Mucosa of gallbladder (tissue), 1 donor: ENCODE results near the gene TBC1D5. TPM values are rescaled to one million over a fixed set of nuclear protein-coding genes. Genes with fewer than 3 reads are reported as not detected.
"Not testable (repeated sequence)": the region's sequence is repeated elsewhere in the genome, so short reads cannot be mapped to it uniquely, and the experiment has no call there.

ENCODE experiments used
- DNase-seq: peaks from one replicate; pipeline ENCODE4 v3.0.0-alpha.2; 2020; ENCODE audit warnings: low spot score
- total RNA-seq: library from RNA; stranded (reverse); gene quantifications from one replicate; pipeline ENCODE4 v1.2.1, GENCODE V29; 2021
- donor health status: DM: no; HTN: no; CAD: no.

The TBC1D5 gene
- total RNA-seq, 1 donor from 2014 or later = 60.0 TPM

DNA sequence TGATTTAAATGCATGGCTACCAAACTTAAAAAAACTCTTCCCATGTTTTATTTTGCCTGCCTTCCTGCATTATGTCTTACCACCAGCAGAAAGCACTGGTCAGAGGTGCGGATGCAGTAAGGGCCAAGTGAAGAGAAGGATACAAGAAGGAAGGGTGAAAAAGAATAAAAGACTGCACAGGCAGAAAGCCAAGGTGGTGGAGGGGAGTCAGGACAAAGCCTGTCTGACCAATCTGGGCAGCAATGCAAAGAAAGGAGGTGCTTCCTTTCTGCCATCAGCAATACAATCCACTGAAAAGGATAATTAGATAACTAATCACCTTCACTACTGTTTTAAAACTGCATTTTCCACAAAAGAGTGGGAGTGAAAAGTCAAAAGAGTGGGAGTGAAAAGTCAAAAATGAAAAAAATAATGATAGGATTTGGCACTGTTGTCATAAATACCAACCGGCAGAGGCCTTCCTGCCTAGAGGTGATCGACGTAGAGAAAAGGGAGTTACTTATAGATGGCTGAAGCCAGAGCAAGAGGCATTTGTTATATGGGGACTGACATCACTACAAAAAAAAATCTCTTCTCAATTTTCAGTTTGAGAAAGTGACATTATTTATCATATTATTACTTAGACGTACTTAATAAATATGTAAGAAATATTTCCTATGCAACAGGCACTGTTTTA, 385.3 kb downstream of the TBC1D5 start:
- DNase-seq = no peak

DNA sequence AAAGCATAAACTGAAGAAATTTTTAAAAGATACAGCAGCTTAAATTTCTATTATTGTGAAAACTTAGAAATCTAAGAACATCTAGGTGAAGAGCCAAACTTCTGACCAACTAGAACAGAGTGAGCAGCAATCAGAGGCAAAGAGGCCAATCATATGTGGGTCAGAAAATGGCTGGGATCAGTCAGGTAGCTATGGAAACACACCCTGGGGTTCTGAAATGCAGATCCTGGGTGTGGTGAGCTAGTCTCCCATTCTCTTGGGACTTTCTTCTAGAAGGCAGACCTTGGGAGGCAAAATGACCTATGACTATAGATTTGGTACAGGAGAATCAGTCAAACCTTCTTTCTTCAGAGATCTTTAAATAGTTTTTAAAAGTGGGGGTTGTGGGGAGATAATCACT, 385.8 kb downstream of the TBC1D5 start:
- DNase-seq = no peak

DNA sequence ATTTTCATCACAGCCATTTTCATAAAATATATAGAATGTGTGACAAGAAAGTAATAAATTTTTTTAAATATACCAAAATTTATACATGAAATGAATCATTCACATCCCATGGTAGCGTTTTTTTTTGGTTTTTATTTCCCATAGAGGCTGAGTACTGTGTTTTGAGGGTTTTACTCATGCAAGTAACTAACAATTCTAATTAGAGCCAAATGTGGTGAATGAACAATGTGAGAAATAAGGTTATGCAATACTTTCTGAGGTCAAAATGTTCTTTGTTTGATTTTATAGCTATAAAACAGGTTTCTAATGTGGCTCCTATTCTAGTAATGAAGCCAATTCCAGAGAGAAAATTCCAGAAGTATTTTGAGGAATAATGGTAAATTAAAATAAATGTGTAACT, 386.8 kb downstream of the TBC1D5 start:
- no peak for DNase-seq

DNA sequence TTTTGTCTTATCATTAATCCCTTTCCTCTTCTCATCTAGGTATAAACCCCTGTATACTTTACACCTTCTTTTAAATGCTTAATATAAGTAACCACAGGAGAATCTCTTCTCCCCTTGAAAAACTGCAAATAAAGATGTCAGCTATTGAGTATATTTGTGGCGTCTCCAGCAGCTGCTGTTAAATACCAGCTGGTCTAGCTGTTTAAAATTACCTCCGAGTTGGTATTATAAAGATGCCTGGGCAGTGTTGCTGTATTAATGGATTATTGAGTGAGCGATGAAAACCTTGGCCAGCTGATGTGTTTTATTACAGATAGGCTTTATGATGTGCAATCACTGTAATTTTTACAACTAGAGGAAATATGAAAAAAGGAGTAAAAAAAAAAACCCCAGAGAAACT, 388.1 kb downstream of the TBC1D5 start:
- DNase-seq = no peak

DNA sequence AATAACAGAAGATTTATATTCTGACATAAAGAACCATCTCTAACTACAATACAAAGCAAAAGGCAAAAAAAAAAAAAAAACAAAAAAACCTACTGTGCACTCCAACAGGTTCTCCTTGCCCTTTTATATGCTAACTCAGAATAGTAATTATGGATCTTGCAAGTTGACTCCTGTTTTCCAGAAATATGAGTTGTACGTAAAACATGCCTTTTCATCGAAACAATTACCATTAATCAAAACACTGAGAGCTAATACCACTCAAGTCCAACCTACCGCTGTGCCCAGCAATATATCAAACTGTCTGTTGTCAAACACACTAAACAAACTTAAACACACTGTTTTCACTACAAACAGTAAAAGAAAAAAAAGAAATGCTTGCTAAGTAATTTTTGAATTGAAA, 389.8 kb downstream of the TBC1D5 start:
- no peak for DNase-seq

DNA sequence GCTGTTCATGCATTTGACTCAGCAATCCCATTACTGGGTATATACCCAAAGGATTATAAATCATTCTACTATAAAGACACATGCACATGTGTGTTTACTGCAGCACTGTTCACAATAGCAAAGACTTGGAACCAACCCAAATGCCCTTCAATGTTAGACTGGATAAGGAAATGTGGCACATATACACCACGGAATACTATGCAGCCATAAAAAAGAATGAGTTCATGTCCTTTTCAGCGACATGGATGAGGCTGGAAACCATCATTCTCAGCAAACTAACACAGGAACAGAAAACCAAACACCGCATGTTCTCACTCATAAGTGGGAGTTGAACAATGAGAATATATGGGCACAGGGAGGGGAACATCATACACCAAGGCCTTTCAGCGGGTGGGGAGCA, 391.2 kb downstream of the TBC1D5 start:
- DNase-seq = not testable (repeated sequence)

DNA sequence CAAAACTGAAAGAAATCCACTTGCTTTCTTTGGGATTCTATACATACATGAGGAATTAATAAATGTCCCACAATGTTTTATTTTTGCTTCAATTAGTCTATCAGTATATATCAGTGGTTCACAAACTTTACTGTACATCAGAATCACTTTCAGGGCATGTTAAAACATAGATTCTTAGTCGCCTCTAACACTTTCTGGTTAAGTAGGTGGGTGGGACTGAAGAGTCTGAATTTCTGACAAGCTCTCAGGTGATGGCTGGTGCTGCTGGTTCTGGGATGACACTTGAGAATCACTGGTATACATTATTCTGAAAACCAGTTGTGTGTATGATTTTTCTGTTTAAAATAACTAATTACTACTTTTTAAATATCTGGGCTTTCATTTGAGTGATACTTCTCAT, 393.3 kb downstream of the TBC1D5 start:
- no peak for DNase-seq

DNA sequence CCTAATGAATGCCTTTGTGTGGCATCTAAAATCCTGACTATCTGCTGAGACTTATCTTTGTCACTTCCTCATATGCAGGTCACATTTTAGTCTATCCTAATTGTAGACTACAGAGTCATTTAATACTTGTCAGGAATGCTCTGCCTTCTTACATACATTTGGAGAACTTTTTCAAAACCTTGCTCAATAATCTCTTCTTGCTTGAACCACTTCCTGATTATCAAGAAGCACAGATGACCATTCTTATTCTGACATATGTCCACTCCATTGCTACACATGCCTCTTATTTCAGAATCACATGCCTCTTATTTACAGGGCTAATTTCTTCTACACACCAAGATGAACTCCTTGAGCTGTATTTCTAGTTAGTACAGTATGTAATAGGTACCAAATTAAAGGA, 400.3 kb downstream of the TBC1D5 start:
- DNase-seq = no peak

DNA sequence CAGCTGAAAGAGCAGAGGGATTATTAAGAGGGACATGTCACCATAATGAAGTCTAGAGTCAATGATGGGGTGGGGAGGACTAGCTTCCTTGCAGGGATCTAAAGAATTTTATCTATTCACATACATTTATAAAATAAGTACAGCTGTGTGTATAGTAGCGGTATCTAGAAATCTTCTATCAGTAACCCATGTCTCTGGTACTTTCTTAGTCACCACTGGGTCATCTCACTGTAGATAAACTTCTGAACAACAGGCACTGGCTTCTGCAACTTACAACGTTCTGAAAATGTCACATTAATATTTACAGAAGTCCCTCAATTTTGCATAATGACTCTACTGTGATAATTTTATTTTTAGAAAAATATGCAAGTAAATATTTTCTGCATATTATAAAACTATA, 401.7 kb downstream of the TBC1D5 start:
- DNase-seq = no peak

DNA sequence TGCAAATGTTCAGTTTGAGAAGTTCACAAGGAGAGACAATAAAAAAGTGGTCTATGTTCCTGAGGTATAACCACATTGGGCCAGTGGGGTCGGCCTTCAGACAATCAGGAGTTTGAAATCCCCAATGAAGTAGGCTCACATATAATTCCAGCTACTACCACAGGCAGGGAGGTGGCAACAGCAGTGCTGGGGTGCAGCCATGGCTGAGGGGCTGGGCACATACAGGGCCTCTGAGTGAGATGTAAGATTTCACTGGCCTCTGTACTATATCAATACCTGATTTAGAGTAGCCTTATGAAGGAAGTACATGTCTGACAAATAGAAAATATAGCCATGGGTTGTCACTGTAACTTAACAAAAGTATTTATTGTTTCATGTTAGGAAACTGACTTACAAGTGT, 402.2 kb downstream of the TBC1D5 start:
- DNase-seq = no peak

DNA sequence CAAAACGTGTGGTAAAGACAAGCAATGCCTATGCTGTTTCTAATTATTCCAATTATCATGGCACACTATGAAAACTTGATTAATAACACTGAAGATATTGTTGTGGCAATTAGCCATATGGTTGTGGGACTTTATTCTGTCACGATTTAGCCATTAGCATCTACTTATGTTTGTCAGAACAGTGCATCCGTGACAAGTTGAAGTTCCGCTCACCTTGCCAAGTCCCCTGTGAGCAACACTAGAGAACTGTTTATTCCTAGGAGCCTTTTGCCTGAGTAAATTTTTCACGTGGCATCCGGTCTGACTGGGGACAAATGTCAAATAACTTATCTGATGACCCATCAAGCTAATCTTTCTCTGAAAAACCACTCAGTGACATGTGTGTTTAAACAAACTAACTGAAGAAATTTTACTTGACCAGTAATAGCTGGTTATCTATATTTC, 403.3 kb downstream of the TBC1D5 start:
- no peak for DNase-seq

DNA sequence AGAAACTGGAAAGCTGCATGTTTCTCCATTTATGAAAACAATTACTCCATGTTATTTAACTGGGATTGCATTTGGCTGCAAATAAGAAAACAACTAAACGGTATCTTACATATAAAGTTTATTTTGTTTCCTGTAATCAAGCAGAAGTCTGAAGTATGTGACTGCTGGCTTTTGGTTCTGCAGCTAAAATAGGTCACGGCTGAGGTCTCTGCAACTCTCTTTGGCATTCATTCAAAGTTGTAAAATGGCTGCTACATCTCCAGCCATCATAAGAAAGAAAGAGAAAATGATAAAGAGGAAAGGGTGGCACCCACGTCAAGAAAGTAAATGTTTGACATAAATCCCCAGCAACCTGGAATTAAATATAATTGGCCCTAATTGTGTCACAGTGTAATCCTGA, 406.1 kb downstream of the TBC1D5 start:
- no peak for DNase-seq

DNA sequence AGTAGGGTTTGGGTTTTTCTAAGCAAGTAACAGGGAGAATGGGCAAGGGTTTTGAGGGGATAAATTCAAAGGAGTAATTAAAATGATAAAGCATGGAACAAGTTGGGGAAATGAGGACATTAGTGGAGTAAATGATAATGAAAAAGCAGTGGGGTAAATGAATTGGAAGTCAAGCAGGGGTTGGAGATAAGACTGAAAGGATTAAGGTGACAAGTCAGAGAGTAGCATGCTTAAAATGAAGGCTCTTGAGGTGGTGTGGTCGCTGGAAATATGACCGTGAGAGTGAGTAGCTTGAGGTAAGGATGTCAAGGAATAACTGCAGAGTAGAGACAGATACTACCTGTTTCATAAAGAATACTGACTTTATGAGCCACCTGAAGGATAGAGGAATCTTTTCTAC, 408.5 kb downstream of the TBC1D5 start:
- DNase-seq = no peak

DNA sequence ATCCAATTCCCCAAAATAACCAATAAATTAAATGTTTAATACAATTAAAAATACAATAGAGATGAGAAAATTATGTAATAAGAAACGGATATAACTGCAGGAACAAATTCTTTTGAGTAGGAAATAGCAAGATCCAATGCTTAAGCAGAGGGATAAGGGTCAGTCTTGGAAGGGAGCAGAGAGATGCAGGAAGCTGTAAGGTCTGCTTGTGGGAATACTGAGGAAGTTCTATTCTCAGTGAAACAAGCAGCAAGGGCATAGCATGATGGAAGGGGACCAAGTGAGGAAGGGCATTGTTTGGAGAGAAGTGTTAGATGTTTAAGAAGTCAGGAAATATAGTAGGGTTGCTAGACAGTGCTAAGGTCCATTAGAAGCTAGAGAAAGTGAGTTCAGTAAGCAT, 409.0 kb downstream of the TBC1D5 start:
- no peak for DNase-seq

DNA sequence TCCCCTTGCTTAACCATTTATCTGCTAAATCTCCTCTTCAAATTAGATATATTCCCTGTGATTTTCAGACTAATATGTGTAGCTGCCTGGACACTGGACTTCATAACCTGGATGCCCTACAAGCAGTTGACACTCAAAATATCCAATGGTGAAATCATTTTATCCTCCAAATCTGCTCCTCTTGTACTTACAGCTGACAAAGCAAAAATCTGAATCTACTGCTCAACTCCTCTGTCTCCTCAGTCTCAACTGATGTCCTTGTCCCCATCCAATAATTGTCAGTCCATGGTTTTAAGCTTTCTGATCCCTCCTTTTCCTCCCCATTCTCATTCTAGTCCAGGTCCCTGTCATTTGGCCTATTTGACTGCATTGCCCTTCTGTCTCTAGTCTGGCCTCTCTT, 411.8 kb downstream of the TBC1D5 start:
- DNase-seq = no peak

DNA sequence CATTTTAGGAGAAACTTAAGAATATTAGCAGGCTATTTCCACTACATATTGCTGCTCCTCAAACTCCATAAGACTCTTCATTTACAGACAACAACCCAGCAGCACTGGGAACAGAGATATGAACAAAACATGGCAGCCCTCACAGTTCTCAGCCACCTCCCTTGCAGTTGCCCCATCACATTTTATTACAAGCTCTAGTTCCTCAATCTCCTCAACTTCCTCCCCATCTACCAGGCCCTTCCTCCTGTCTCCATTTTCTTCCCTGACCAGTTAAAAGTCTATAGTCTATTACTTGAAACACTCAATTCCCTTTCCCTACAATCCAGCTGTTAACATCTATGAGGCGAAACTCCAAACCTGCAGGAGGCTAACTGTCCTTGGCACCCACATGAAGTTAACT, 412.5 kb downstream of the TBC1D5 start:
- DNase-seq = no peak

DNA sequence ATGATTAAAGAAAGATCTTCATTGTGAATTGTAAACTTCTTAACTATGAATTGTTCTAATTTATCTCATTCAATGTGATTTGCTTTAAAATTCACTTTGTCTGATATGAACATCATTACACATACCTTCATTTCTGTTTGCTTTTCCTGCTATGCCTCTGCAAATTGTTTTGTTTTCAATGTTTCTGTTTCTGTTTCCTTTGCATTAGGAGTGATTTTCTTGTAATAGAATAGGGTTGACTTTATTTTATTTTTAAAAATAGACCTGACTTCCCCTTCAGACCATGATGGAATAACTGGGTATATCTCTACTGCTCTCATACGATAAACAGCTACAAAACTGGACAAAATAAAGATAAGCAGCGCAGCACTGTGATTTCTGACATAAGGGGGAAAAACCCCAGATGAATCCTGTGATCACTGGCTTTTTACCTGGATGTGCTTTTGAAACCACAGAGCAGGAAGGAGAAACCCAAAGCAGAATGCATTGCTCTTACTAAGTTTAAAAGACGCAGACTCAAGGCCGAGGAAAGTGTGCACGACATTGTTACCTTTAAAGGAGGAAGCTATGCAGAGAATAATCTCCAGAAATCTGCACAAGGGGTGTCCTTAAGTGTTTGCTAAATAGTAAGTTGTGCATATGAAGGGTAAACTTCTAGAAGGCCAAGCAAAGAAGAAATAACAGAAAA, 420.2 kb downstream of the TBC1D5 start:
- DNase-seq = no peak

DNA sequence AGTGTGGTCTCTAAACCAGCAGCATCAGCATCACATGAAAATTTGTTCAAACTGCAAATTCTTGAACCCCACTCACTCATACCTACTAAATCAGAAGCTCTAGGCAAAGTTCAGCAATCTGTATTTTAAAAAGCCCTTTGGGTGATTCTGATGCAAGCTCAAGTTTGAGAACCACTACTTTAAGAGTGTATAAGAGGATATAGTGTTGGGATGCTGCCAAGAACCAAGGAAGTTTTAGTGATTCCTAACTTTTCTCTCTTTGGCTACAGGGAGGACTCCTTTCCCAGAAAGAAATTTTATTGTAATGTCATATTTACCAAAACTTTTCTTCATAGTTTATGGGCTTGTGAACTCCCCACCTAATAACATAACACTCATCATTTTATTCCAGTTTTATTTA, 422.2 kb downstream of the TBC1D5 start:
- no peak for DNase-seq

DNA sequence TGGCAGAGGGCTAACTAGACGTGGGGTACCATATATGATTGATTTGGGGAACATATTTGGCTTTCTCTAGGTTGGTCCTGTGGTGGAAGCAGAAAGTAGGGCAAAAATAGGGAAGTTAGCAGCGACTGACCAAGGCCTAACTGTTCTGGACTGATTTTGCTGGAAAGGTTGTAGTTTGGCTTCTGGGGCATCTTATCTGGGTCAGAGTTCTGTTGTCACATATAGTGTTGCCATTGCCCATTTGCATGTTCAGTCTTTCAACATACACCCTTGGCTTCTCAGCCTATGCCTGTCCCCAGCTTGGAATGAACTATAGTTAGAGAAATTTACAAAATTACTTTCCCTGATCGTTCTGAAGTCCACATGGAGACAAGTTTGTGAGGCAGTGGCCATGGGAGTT, 426.5 kb downstream of the TBC1D5 start:
- no peak for DNase-seq

DNA sequence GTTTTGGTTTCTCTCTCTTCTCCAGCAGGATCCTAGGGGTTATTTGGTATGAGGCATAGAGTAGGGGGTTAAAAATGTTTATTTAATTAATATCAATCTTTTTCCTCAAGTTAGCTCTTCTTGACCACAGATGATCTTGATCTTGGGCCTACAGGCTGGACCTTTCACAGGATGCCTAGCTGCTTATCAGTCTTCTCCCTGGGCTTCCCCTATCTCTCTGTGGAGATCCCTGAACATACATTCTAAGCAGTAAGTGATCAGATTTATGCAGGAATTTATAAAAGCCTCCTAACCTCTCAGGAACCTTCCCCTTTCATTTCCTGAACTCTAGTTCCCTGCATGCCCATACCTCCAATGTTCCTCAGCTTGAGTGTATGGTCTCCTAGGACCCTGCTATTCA, 428.3 kb downstream of the TBC1D5 start:
- no peak for DNase-seq

DNA sequence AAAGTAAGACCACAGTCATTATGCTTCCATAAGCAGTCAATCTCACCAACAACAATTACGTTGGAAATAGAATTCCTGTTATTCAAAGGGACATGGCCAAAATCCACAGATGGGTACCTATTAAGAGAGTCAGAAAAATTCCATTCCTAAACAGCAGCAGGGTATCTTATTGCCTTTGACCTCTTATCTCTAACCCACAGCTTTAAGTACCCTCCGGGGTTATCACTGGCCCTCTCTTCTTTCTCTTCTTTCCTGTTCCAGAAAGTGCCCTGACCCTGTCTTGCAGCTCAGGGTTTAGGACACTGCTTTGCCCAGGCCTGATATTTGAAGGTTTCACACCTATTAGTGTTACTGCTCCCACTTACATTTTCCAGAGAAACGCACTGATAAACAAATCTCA, 428.7 kb downstream of the TBC1D5 start:
- DNase-seq = no peak

DNA sequence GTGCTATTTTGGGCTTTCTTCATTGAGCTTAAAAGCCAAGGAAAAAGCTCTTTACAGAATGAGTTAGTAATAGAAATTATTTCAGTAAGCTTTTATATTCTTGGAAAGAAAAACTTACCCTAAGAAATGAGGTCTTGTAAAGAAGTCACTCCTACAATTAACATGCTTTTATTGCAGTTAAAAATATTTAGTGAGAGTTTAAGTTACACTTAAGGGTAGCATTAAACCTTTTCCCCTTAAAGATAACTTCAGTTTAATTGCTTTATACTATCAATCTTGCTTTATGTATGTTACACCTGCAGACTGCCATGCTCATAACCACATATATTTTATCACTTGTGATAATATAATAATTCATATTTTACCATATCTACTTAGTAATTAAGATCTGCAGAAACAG, 431.4 kb downstream of the TBC1D5 start:
- no peak for DNase-seq

DNA sequence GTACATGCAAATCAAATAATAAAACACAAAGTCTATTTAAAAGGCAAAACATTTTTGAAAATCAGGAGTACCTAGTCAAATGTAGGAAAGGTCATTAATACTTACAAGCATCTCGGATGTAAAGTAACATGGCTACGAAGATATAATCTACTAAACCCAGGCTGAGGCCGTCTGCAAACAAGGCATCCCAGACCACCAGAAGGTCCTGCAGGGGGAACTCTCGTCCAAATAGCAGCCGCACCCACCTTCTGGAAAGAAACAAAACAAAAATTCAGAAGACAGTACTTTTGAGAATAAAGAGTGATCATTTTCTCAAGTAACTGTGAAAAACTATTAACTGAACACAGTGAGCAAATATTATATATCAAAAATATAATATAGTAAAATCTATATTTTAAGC, 434.5 kb downstream of the TBC1D5 start:
- no peak for DNase-seq

DNA sequence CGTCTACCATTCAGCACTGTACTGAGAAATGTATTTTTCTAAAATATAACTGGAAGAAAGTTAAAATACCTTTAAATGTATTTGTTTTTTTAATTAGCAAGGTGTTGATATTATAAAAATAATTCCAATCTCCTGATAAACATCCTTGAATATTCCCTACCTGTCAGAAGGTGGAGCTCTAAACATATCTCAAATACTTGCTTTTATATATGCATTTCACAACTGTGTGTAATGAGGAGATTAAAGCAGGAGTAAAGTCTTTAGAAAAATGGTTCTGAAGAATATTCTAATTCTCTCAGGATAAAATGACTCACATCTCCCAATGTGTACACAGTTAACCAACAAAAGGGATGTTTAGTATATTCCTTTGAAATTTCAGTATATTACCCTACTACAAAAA, 434.9 kb downstream of the TBC1D5 start:
- no peak for DNase-seq
